ENCODE results near the gene ZBTB21. TPM values are rescaled to one million over a fixed set of nuclear protein-coding genes. Genes with fewer than 3 reads are reported as not detected.

Gene ZBTB21
- total RNA-seq, 1 experiment from 2014 or later = 17.9 TPM

DNA sequence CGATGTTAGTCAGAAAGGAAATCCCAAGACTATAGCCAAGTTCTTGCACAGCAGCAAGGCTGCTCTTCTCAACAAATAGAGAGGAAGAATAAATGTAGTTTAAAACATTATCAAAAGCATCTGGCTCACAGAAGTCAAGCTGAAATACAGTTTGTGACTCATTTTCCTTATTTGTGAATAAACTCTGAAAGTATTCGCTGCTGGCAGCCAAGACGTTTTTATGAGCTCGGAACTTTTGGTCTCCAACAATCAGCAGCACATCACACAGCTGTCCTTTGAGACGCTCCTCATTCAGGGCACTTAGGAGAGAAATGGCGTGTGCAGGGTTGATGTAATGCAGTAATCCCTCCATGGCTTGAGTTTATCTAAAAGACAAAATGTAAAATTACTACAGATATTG, 16.4 kb downstream of the ZBTB21 start:
- Histone ChIP-seq H3K27me3 (ENCODE audit: control insufficient read depth, insufficient read depth, low read length) (no peaks in the 10 kb centered on the region), H3K36me3 (ENCODE audit: control insufficient read depth, insufficient read depth, low read length) (no peaks in the 10 kb centered on the region; the same call in 1 of the 2 replicates), H3K27ac (ENCODE audit: low read length) (no peak overlapping the region), H3K4me3 (ENCODE audit: low read depth in 2 of 2, low read length in 2 of 2) (no peak overlapping the region), H3K9me3 (ENCODE audit: control insufficient read depth, insufficient read depth, low read depth, low read length) (no peaks in the 10 kb centered on the region), H3K4me1 (ENCODE audit: control insufficient read depth, insufficient read depth, low read length) (no peaks in the 10 kb centered on the region)
- DNase-seq (ENCODE audit: low read depth, low spot score) = no peak
- BruUV-seq (replicated peaks) = no TSS peak
- POLR2A ChIA-PET = no interaction called here
- CTCF ChIA-PET = no interaction called here
- TF ChIP-seq, protein P1, sequence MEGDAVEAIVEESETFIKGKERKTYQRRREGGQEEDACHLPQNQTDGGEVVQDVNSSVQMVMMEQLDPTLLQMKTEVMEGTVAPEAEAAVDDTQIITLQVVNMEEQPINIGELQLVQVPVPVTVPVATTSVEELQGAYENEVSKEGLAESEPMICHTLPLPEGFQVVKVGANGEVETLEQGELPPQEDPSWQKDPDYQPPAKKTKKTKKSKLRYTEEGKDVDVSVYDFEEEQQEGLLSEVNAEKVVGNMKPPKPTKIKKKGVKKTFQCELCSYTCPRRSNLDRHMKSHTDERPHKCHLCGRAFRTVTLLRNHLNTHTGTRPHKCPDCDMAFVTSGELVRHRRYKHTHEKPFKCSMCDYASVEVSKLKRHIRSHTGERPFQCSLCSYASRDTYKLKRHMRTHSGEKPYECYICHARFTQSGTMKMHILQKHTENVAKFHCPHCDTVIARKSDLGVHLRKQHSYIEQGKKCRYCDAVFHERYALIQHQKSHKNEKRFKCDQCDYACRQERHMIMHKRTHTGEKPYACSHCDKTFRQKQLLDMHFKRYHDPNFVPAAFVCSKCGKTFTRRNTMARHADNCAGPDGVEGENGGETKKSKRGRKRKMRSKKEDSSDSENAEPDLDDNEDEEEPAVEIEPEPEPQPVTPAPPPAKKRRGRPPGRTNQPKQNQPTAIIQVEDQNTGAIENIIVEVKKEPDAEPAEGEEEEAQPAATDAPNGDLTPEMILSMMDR (IDR thresholded peaks at IDR 0.05) = no peak
- no peak for TF ChIP-seq POLR2AphosphoS5 (IDR thresholded peaks at IDR 0.05; ENCODE audit: low read depth, low read length)
- no peak for TF ChIP-seq SIN3A (IDR thresholded peaks at IDR 0.05; ENCODE audit: borderline replicate concordance, insufficient read depth, low read depth, low read length)
- TF ChIP-seq, protein P2, sequence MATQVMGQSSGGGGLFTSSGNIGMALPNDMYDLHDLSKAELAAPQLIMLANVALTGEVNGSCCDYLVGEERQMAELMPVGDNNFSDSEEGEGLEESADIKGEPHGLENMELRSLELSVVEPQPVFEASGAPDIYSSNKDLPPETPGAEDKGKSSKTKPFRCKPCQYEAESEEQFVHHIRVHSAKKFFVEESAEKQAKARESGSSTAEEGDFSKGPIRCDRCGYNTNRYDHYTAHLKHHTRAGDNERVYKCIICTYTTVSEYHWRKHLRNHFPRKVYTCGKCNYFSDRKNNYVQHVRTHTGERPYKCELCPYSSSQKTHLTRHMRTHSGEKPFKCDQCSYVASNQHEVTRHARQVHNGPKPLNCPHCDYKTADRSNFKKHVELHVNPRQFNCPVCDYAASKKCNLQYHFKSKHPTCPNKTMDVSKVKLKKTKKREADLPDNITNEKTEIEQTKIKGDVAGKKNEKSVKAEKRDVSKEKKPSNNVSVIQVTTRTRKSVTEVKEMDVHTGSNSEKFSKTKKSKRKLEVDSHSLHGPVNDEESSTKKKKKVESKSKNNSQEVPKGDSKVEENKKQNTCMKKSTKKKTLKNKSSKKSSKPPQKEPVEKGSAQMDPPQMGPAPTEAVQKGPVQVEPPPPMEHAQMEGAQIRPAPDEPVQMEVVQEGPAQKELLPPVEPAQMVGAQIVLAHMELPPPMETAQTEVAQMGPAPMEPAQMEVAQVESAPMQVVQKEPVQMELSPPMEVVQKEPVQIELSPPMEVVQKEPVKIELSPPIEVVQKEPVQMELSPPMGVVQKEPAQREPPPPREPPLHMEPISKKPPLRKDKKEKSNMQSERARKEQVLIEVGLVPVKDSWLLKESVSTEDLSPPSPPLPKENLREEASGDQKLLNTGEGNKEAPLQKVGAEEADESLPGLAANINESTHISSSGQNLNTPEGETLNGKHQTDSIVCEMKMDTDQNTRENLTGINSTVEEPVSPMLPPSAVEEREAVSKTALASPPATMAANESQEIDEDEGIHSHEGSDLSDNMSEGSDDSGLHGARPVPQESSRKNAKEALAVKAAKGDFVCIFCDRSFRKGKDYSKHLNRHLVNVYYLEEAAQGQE (IDR thresholded peaks at IDR 0.05; ENCODE audit: insufficient read depth in 1 of 2, low read depth in 2 of 2, low read length in 1 of 2) = no peak
- TF ChIP-seq TCF7L2 (IDR thresholded peaks at IDR 0.05; ENCODE audit: low read depth, low read length) = no peak
- in situ Hi-C loops (cut with HindIII; ENCODE audit: low pct_unique_long_range_greater_than_20kb, low sequenced_read_pairs) (no loop called here), intact Hi-C loops (cut with micrococcal nuclease; ENCODE audit: unreplicated experiment) (no loop called here)
- no peak for ATAC-seq

DNA sequence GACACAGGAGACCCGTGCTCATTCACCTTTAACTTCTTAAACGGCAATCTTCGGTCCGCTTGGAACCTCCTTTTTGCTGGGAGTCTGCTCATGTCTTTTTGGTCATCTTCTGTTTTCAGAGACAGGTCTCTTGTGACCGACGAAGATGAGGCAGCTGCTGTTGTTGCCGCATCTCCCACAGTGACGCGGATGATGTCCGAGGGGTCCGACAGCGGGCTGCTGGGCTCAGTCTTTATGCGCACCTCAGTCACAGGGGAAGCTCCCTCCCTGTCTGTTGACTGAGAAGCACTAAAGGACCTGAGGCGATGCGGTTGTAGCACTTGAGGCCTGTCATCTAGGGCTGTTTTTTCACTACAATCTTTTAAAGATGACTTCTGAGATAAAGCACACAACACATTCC, 17.6 kb downstream of the ZBTB21 start:
- intact Hi-C loops (cut with micrococcal nuclease; ENCODE audit: unreplicated experiment) (no loop called here), in situ Hi-C loops (cut with HindIII; ENCODE audit: low pct_unique_long_range_greater_than_20kb, low sequenced_read_pairs) (no loop called here)
- Histone ChIP-seq H3K9me3 (ENCODE audit: control insufficient read depth, insufficient read depth, low read depth, low read length) (no peaks in the 10 kb centered on the region), H3K36me3 (ENCODE audit: control insufficient read depth, insufficient read depth, low read length) (no peaks in the 10 kb centered on the region; the same call in 1 of the 2 replicates), H3K27ac (ENCODE audit: low read length) (no peak overlapping the region), H3K4me3 (ENCODE audit: low read depth in 2 of 2, low read length in 2 of 2) (no peak overlapping the region), H3K27me3 (ENCODE audit: control insufficient read depth, insufficient read depth, low read length) (no peaks in the 10 kb centered on the region), H3K4me1 (ENCODE audit: control insufficient read depth, insufficient read depth, low read length) (no peaks in the 10 kb centered on the region)
- BruUV-seq (replicated peaks) = no TSS peak
- ChIA-PET POLR2A (no interaction called here), CTCF (no interaction called here)
- no peak for DNase-seq (ENCODE audit: low read depth, low spot score)
- no peak for ATAC-seq
- TF ChIP-seq SIN3A (IDR thresholded peaks at IDR 0.05; ENCODE audit: borderline replicate concordance, insufficient read depth, low read depth, low read length) (no peak), POLR2AphosphoS5 (IDR thresholded peaks at IDR 0.05; ENCODE audit: low read depth, low read length) (no peak)
- TF ChIP-seq, protein P2 (IDR thresholded peaks at IDR 0.05; ENCODE audit: insufficient read depth in 1 of 2, low read depth in 2 of 2, low read length in 1 of 2) = no peak
